ENCODE measurements around the gene CTBP2. TPM values are rescaled to one million over a fixed set of nuclear protein-coding genes. Genes with fewer than 3 reads are reported as not detected.

CTBP2 gene
- total RNA-seq, 1 experiment from 2014 or later = 125 TPM

DNA sequence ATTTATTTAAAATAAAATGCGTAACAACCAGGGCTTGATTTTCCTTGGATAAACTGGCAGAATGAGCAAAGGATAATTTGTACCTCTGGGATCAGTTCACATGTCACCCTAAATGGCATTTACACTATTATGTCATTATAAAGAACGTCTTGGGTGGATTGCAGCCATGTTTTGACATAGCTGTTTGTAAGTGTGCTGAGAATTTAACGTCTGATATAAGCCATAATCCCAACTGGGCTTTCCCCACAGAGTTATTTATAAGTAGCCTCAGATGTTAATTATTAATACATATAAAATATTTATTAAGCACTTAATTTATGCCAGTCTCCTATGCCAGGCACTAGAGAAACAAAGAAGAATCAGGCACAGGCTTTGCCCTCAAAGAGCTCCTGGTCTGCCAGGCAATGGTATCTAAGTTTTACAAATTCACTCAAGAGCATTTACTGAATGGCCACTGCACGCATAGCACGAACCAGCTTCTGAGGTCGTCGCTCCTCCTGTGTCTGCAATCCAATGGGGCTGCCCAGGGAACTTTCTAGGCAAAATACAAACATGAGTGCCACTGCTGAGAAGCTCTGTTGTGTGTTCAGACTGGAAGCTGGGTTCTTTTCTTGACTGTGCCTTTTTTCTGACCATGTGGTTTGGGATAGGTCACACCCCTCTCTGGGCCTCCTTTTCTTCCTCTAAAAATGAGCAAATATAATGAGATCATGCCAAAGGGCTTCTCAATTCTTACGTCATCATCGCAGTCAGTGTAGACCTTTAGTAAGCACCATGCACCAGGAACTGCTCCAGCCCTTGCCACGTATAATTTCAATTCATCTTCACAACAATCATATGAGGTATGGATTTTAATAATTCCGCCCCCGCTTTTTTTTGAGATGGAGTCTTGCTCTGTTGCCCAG, 11.3 kb upstream of the CTBP2 start:
- Histone ChIP-seq H3K36me3 (ENCODE audit: control insufficient read depth, insufficient read depth, low read length) (no peaks in the 10 kb centered on the region), H3K27me3 (ENCODE audit: control insufficient read depth, insufficient read depth, low read length) (peaks cover 3% of the 10 kb centered on the region), H3K27ac (ENCODE audit: low read length) (no peak overlapping the region), H3K4me3 (ENCODE audit: low read depth in 2 of 2, low read length in 2 of 2) (no peak overlapping the region), H3K9me3 (ENCODE audit: control insufficient read depth, insufficient read depth, low read depth, low read length) (no peaks in the 10 kb centered on the region), H3K4me1 (ENCODE audit: control insufficient read depth, insufficient read depth, low read length) (no peaks in the 10 kb centered on the region)
- TF ChIP-seq, protein P1, sequence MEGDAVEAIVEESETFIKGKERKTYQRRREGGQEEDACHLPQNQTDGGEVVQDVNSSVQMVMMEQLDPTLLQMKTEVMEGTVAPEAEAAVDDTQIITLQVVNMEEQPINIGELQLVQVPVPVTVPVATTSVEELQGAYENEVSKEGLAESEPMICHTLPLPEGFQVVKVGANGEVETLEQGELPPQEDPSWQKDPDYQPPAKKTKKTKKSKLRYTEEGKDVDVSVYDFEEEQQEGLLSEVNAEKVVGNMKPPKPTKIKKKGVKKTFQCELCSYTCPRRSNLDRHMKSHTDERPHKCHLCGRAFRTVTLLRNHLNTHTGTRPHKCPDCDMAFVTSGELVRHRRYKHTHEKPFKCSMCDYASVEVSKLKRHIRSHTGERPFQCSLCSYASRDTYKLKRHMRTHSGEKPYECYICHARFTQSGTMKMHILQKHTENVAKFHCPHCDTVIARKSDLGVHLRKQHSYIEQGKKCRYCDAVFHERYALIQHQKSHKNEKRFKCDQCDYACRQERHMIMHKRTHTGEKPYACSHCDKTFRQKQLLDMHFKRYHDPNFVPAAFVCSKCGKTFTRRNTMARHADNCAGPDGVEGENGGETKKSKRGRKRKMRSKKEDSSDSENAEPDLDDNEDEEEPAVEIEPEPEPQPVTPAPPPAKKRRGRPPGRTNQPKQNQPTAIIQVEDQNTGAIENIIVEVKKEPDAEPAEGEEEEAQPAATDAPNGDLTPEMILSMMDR (IDR thresholded peaks at IDR 0.05) = no peak
- TF ChIP-seq POLR2AphosphoS5 (IDR thresholded peaks at IDR 0.05; ENCODE audit: low read depth, low read length) (no peak), TCF7L2 (IDR thresholded peaks at IDR 0.05; ENCODE audit: low read depth, low read length) (no peak), SIN3A (IDR thresholded peaks at IDR 0.05; ENCODE audit: borderline replicate concordance, insufficient read depth, low read depth, low read length) (no peak)
- TF ChIP-seq, protein P2, sequence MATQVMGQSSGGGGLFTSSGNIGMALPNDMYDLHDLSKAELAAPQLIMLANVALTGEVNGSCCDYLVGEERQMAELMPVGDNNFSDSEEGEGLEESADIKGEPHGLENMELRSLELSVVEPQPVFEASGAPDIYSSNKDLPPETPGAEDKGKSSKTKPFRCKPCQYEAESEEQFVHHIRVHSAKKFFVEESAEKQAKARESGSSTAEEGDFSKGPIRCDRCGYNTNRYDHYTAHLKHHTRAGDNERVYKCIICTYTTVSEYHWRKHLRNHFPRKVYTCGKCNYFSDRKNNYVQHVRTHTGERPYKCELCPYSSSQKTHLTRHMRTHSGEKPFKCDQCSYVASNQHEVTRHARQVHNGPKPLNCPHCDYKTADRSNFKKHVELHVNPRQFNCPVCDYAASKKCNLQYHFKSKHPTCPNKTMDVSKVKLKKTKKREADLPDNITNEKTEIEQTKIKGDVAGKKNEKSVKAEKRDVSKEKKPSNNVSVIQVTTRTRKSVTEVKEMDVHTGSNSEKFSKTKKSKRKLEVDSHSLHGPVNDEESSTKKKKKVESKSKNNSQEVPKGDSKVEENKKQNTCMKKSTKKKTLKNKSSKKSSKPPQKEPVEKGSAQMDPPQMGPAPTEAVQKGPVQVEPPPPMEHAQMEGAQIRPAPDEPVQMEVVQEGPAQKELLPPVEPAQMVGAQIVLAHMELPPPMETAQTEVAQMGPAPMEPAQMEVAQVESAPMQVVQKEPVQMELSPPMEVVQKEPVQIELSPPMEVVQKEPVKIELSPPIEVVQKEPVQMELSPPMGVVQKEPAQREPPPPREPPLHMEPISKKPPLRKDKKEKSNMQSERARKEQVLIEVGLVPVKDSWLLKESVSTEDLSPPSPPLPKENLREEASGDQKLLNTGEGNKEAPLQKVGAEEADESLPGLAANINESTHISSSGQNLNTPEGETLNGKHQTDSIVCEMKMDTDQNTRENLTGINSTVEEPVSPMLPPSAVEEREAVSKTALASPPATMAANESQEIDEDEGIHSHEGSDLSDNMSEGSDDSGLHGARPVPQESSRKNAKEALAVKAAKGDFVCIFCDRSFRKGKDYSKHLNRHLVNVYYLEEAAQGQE (IDR thresholded peaks at IDR 0.05; ENCODE audit: insufficient read depth in 1 of 2, low read depth in 2 of 2, low read length in 1 of 2) = no peak
- DNase-seq (ENCODE audit: low read depth, low spot score) = no peak
- no TSS peak for BruUV-seq (replicated peaks)
- 0 out of 2 replicates have a peak, but pooled peaks have one; percentile 46 for ATAC-seq
- POLR2A ChIA-PET = no interaction called here
- in situ Hi-C loops (cut with HindIII; ENCODE audit: low pct_unique_long_range_greater_than_20kb, low sequenced_read_pairs) (no loop called here), intact Hi-C loops (cut with micrococcal nuclease; ENCODE audit: unreplicated experiment) (no loop called here)
- CTCF ChIA-PET = interaction anchor here (0.7 kb wide), 1 partner anchor 455 kb away, joined by 8 read pairs; no protein-coding TSS in a partner anchor

DNA sequence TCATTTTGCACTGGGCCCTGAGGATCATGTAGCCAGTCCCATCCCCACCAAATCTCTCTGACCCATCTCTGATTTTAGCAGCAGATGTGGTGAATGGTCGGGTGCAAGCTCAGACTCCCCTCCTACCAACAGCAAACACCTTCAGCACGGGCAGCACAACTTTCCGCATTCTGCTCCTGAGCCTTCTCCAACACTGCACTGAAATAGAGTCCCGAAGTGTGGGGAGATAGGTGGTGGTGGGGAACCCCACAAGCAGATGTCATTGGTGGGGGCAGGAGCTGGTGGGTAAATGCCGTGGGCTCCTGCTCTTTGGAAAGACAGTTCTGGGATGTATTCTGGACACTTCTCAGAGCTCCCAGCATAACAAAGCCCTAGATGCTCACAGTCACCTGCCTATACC, 9.6 kb upstream of the CTBP2 start:
- H3K9me3 ChIP-seq (ENCODE audit: control insufficient read depth, insufficient read depth, low read depth, low read length) = no peaks in the 10 kb centered on the region
- in situ Hi-C loops (cut with HindIII; ENCODE audit: low pct_unique_long_range_greater_than_20kb, low sequenced_read_pairs) = no loop called here
- no peaks in the 10 kb centered on the region for H3K36me3 ChIP-seq (ENCODE audit: control insufficient read depth, insufficient read depth, low read length)
- TF ChIP-seq TCF7L2 (IDR thresholded peaks at IDR 0.05; ENCODE audit: low read depth, low read length) = no peak
- TF ChIP-seq SIN3A (IDR thresholded peaks at IDR 0.05; ENCODE audit: borderline replicate concordance, insufficient read depth, low read depth, low read length) = no peak
- TF ChIP-seq, protein P2 (IDR thresholded peaks at IDR 0.05; ENCODE audit: insufficient read depth in 1 of 2, low read depth in 2 of 2, low read length in 1 of 2) = no peak
- TF ChIP-seq POLR2AphosphoS5 (IDR thresholded peaks at IDR 0.05; ENCODE audit: low read depth, low read length) = no peak
- TF ChIP-seq, protein P1 (IDR thresholded peaks at IDR 0.05) = no peak
- H3K4me1 ChIP-seq (ENCODE audit: control insufficient read depth, insufficient read depth, low read length) = no peaks in the 10 kb centered on the region
- DNase-seq (ENCODE audit: low read depth, low spot score) = no peak
- ATAC-seq = no peak
- intact Hi-C loops (cut with micrococcal nuclease; ENCODE audit: unreplicated experiment) = loop anchor here (10.0 kb wide), 1 partner anchor 535 kb away; no protein-coding TSS in a partner anchor
- CTCF ChIA-PET = no interaction called here
- peaks cover 3% of the 10 kb centered on the region for H3K27me3 ChIP-seq (ENCODE audit: control insufficient read depth, insufficient read depth, low read length)
- no TSS peak for BruUV-seq (replicated peaks)
- no peak overlapping the region for H3K4me3 ChIP-seq (ENCODE audit: low read depth in 2 of 2, low read length in 2 of 2)
- POLR2A ChIA-PET = no interaction called here
- H3K27ac ChIP-seq (ENCODE audit: low read length) = no peak overlapping the region

All from Panc1 (cell line).